PFSK-1 (cell line): ENCODE data around the gene CAMK4.

Source experiments
- POLR2AphosphoS5 ChIP-seq: IDR thresholded peaks from 2 replicates; pipeline ENCODE4 v1.6.1; 2012; ENCODE audit warnings: low read depth, mild to moderate bottlenecking, control low read depth, low read length, moderate library complexity
- SIN3A ChIP-seq: IDR thresholded peaks from 2 replicates; pipeline ENCODE4 v1.6.1; 2012; ENCODE audit warnings: mild to moderate bottlenecking, low read length, moderate library complexity, borderline replicate concordance; ENCODE audit not compliant: insufficient read depth

- TF ChIP-seq POLR2AphosphoS5 (no peak), SIN3A (no peak)
Measured at GRCh38 chr5:111299831-111300432, 75.7 kb downstream of the CAMK4 start.
